Activated CD8-positive, alpha-beta memory T cell treated with anti-CD3 and anti-CD28 coated beads, Interleukin-2, amount 50 U/mL, for 24 hours (primary cell): ENCODE data around the gene CDYL.

ENCODE experiments used
- DNase-seq: peaks from one replicate; pipeline ENCODE4 v3.0.0-alpha.2; 2020; ENCODE audit errors: extremely low read depth

CDYL gene

DNA sequence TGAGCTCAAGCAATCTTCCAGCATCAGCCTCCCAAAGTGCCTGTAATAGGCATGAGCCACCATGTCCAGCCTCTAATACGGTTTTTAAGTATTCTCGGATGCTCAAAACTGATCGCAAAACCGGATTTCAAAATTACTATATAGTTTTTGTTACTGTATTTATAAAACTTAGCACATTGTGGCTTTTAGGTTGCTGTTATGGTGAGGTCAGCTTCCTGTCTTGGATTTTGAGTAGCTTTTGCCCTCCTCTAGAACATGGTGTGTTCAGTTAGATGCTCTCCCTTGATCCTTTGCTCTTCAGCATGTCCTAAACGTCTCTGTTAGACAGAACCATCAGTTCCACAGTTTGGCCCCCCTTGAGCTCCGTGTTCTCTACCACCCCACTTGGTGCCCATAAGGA lies 131.4 kb downstream of the CDYL start:
- no peak for DNase-seq

DNA sequence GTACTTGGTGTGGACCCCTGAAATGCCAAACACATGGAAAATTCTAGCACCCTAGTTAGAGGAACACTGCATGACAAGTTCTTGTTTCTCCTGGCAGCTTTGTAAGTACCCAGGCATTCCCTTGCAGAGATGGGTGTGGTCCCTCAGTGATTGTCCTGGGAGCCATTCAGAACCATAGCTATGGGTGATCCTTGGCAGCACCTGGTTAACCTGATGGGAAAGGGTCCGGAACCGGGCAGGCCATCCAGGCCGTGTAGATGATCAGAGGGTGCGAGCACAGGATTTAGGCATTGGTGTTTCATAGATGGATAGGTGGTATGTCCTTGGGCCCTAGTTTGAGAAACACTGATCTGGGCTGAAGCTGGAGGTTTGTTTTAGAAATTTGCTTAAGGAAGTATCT lies 131.9 kb downstream of the CDYL start:
- DNase-seq: no peak

DNA sequence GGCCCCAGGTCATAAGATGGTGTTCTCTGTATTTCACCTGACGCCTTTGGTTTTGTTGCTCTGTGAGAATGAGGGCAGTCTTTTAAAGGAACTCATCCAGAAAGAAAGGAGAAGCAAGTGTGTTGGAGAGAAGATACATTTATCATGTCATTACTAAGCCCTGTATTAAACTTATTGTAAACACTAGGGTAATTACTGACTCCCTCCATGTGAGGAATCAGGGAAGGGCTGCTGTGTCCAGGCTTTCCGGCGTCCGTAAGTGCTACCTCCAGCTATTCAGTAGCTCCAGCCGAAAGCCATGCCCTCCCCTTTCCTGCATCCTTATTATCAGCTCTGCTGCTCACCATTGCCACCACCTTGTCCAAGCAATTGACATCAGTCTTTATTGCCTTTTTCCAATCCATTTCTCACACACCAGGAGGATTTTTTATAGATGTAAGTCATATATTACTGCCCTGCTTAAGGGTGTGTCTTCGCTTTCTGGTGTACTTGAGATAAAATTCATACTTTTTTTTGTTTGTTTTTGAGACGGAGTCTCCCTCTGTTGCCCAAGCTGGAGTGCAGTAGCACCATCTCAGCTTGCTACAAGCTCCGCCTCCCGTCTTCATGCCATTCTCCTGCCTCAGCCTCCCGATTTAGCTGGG lies 133.0 kb downstream of the CDYL start:
- DNase-seq: no peak

DNA sequence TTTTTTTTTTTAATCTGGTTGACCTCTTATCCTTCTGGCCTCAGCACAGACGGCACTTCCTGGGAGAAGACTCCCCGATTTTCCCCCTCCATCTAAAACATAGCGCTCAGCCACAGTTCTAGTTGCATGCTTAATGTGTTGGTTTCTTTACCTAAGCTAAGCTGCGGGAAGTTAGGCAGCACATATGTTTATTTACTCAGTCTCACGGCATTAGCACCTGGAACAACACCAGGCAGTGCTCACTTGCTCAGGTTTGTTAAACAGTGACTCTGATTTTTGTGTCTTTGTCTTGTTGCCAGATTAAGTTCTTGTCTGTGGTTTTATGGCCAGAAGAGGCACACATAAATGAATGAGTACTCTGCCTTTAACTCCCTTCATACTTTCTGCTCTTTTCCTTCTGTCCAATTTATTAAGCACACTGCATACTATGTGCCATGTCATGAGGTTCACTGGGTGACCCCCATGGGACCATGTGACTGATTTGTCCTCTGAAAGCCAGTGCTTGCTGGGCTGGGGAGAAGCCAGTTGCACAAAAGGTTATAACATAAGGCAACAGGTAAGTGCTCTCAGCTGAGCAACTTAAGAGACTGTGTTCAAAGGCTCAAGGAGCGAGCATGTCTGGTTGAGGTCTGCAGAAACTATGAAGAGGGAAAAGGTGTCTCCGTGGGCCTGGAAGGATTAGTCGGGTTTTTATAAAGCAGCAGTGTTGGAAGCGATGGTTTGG lies 134.0 kb downstream of the CDYL start:
- DNase-seq: no peak

DNA sequence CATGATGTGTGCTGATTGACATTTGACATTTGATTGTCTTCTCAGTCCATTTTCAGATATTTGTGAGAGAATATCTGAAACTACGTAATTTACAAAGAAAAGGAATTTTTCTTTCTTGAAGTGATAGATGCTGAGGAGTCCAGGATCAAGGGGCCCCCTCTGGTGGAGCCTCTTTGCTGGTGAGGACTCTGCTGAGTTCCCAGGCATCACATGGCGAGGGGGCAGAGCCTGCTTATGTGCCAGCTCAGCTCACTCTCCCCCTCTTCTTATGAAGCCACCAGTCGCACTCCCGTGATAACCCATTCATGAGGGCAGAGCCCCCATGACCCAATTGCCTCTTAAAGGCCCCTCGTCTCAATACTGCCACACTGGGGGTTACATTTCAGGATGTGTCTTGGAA lies 136.4 kb downstream of the CDYL start:
- DNase-seq: no peak

DNA sequence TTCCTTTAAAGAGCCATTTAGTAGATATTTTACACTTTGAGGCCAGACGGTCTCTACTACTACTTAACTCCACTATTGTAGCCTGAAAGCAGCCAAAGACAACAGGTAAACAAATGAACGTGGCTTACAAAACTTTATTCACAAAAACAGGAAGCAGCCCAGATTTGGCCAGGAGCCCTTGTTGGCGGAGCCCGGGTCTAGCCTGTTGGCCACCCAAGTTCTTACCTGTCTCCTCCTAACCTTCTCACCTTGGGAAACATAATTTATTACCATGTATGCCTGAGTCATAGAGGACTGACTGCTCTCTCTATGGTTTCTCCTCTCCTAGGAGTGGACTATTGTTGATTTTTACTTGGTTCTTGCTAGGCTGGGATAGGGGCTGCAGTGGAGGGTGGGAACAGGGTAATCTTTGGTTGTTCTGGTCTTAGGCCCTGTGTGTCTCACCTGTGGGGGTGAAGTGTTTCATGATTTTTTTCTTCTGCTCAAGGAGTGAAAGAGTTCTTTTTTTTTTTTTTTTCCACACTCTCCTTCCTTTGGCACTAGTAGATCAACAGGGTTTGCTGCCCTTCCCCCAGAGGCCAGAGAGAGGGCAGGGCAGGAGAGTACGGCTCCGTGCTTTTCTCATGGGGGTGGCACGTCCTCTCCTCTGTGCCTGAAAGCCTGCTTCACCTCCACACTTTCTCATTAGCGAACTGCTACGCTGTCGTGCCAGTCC lies 137.7 kb downstream of the CDYL start:
- no peak for DNase-seq

DNA sequence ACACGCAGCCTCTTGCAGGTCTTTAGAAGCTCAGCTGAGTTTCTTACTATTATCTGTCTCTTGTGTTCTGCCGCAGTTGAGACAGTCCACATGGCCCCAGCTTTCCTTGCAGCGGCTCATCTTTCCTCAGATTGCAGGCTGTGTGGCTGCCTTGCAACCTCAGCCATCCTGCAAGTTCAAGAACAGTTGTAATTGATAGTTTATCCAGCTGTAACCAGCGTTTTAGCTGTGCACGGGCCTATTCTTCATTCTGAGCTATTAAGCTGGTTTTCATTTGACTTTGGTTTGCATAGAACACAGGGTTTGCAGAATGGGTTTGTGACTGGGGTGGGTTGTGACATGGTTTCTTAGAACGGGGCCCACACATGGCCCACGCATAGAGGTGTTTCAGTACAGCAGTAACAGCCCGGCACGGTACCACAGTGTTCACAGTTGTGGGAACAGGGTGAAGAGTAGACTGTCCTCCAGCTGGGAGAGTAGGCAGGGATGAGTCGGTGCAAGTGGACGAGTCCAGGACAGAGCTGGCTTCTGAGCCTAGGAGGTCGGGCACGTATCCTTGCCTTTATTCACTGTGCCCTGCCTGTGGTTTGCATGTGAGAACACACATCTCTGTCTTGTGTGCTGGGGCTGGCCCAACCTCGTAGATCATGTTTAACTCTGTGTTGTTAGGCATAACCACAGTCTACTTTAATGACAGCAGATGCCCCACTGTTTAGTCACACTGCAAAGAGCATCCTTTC lies 138.4 kb downstream of the CDYL start:
- no peak for DNase-seq

DNA sequence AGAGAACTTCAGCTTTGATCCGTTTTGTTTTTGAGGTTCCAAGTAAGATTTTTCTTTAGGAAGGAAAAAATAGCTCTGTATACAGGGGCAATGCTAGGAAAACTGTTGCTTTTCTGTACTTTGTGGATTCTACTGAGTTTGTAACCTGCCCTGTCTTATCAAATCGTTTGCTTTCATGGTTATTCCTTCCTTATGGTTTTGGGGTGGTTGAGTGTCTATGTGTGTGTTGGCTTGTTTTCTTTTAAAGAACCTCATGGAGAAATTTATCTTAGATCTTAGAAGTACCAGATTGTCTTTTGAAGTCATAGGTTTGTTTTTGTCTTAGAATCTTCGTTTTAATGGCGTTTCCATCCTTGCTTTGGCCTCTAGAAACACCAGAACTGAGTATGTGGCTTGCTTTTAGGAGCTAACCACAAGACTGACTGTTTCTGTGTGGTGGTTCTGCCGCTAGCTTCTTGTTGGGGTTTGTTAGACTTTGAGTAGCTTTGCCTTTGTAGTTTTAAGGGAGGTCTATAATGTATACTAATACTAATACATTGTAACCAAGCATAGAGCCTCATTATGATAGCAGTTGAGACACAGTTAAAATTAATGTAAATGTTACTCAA lies 140.9 kb downstream of the CDYL start:
- DNase-seq: no peak

DNA sequence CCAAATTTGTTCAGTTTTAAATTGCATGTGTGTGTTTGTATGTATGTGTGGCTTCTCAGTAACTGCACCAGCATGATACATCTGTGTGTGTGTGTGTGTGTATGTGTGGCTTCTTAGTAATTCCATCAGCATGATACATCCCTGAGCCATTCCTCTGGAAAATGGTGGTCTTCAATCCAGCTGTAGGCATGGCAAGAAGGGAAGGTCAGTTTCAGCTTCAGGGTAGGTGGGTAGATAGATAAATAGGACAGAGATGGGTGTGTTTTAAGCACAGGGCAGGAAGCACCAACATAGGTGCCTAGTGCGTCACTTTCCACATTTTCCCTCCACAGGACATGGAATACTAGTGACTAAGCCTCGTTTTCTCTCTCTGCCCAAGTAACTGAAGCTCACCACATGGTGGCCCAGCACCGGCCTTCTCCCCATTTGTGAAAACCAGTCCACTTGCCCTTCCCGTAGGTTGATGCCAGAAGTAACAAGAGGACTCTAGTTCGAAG lies 144.8 kb downstream of the CDYL start:
- DNase-seq: no peak

DNA sequence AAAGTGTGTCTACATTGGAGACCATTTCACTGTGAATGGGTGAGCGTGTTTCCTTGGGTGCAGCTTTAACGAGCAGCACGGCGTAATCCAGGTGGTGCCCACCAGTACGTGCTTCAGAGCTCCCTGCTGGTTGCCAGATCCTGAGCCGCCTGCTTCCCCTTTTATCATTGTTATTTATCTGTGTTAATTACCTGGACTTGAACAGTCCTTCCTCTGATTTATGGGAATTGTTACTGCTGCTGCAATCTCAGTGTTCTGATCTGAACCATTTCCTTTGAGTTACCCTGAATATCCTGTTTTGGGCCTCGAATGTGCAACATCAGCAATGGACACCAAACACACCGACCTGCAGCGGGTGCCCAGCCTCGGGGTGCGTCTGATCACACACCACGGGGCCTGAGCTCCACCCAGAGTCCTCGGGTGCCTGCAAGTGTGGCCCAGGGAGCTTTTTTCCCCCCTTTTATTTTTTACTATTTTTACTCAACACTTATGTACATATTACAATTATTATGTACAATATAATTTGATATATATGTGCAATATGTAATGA lies 146.4 kb downstream of the CDYL start:
- no peak for DNase-seq

DNA sequence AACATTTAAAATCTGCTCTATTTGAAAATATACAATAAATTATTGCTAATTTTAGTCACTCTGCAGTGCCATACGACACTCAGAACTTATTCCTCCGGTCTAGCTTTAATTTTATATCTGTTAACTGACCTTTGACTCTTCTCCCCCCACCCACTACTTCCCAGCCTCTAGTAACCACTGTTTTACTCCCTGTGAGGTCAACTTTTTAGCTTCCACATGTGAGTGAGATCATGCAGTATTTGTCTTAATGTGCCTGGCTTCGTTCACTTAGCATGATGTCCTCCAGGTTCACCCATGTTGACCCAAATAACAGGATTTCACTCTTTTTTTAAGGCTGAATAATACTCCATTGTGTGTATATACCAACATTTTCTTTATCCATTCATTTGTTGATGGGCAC lies 146.9 kb downstream of the CDYL start:
- DNase-seq: no peak

DNA sequence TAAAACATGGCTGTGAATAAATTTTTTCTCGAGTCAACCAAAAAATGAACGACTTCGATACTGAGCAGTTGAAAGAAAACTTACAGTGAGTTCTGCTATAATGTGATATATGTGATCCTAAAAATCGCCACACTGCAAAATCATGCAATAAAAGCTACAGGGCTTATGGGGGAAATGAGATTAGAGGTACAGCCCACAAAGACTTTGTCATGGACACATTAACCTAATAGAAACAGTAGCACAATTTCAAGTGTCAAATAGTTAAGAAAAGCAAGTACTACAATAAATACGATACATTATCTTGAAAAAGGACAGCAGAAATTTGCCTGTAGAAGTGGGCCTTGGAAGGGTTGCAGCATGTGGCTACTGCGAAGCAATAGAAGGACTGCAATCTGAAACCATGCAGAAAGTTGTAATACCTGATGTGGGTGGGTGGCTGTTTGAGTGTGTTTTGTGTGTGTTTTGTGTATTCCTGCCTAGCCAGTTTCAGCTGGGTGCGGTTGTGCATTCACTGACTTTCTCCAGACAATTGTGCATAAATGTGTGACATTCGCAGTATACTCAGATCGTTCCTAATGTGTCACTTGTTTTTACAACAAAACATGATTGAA lies 148.6 kb downstream of the CDYL start:
- DNase-seq: no peak

DNA sequence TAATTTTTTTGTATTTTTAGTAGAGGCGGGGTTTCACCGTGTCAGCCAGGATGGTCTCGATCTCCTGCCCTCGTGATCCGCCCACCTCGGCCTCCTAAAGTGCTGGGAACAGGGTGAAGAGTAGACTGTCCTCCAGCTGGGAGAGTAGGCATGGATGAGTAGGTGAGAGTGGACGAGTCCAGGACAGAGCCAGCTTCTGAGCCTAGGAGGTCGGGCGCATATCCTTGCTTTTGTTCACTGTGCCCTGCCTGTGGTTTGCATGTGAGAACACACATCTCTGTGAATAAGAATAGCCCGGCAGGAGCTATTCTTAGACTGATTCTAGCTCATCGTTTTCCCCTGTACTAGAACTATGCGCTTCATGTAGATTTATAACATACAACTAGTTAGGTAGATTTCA lies 149.4 kb downstream of the CDYL start:
- DNase-seq: no peak

DNA sequence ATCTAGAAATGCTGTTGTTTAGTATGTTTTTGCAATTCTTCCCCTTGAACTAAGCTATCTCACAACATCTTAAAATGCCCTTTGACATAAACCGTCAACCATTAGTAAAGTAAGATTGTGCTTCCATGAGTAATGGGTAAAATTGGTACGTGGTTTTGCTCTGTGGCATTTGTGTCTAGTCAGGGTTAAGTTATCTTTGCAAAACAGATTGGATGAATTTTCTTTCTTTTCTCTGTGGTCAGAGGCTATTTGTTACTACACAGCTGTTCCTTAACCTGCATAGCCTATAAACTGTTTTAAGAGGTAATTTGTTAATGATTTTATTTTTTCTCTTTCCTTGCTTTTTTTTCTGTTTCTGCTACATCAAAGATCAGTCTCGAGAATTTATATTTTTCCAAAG lies 152.2 kb downstream of the CDYL start:
- DNase-seq: no peak

DNA sequence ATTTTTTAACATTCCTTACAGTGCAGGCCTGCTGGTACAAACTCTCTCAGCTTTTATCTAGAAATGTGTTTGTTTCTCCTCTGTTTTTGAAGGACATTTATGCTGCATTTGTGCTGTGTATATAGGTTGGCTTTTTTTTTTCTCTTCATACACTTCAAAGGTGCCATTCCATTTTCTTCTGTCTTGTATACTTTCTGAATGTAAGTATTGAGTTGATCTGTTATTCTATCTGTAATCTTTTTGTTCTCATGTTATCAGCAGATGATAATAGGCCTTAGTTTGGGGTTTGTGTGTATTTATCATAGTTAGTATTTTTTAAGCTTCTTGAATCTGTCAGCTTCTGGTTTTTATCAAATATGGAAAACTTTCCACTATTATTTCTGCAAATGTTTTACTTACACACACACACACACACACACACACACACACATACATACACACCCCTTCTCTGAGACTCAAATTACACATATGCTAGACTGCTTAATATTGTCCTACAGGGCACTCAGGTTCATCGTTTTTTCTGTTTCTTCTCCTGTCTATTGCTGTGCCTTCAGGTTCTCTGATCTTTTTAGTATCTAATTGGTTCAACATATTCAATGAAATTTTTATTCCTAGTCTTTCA lies 153.0 kb downstream of the CDYL start:
- no peak for DNase-seq

DNA sequence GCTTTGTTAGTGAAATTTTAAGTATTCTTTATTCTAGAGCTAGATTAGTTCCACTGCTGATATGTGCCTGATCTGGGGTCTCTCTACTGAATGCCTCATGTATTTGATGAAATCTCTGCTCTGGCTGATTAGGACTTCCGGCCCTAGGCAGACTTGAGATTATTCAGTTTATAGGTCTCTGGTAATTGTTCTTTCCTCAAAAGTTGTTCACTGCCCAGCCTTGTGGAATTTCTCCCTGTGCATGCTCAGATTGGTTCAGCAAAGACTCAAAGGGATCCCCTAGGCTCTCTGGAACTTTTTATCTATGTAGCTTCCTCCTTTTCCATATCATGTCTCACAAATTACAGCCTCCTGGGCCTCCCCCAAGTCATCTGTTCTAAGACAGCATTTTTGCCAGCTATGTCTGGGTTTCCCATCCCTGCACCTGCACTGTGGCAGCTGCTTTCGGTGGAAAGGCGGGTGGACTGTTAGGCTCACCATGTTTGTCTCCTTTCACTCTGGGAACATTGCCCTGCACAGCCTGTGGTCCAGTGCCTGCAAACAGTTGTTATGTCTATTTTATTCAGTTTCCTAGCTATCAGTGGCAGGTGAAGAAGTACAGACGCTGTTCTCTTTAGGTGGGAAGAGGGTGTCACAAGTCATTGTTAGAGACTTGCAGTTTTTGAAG lies 154.0 kb downstream of the CDYL start:
- DNase-seq: no peak

DNA sequence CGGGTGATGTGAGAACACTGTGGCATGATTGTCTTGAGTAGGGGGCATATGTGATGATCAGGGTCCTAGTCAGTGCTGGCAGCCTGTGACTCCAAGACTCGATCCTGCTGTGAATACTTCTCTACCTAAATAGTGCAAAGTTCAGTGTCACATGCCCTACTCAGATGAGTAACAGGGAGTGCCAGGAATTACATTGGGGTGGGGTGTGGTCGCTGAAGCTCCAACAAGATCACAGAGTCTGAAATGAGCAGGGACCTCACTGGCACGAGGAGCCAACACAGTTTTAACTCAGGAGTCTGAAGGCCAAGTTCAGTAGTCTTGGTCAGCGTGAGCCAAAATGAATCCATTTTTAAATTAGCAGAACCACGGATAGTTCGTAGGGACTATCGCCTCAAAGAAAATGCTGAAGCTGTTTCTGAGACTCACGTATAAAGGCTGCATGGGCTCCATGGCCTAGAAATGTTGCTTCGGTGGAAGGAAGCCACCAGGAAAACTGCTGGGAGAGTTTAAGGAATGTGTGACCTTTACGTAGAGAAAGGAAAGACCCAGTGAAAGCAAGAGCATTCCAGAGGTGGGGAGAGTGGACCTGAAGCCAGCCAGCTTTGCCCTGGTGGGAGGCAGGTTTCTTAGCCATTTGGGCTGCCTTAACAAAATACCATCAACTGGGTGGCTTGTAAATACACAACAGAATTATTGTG lies 155.5 kb downstream of the CDYL start:
- no peak for DNase-seq

DNA sequence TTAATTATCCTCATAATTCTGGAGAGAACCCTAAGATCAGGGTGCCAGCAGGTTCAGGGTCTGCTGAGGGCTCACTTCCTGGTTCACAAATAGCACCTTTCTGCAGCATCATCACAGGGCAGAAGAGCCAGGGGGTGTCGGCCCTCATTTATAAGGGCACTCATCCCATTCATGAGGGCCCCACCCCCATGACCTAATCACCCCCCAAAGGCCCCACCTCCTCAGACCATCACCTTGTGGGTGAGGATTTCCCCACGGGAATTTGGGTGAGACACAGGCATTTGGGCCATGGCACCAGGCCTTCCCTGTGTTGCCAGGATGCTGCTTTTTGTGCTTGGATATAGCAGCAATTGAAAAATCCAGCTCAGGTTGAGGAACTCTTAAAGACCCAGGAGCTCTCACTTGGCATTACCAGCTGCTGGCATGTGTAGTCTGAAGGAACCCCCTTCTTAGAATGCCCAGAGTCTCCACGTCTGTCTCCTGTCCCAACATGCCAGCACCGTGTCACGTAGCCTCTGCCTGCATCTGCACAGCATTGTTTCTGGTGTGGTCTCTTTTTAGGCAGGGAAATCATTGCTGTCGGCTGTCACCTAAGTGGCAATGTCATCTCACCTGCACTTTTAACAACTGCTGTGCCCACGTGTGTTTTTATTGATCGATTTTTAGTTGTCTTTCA lies 156.2 kb downstream of the CDYL start:
- DNase-seq: no peak

DNA sequence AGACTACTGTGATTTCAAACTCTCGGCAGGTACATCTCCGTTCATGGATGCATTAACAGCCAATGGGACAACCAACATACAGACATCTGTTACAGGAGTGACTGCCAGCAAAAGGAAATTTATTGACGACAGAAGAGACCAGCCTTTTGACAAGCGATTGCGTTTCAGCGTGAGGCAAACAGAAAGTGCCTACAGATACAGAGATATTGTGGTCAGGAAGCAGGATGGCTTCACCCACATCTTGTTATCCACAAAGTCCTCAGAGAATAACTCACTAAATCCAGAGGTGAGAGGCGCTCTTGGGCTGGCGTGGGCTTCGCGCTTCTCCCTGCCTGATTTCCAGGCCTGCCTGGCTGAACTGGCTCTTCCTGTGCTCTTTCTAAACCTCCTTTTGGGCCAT lies 159.3 kb downstream of the CDYL start:
- DNase-seq: no peak
